Erythroblast (primary cell): Measurements from ENCODE around the gene FRK.

Experiments
- GATA1 ChIP-seq: IDR thresholded peaks from 2 replicates; pipeline ENCODE4 v1.6.1; 2011; ENCODE audit warnings: low read depth, mild to moderate bottlenecking, control low read depth, low read length, moderate library complexity
- POLR2A ChIP-seq: IDR thresholded peaks from 2 replicates; pipeline ENCODE4 v1.6.1; 2011; ENCODE audit warnings: mild to moderate bottlenecking, low read length

- TF ChIP-seq POLR2A (no peak), GATA1 (no peak)
These were observed 13.3 kb downstream of the FRK start for GRCh38 chr6:116047173-116047933.
